Activated naive CD4-positive, alpha-beta T cell treated with anti-CD3 and anti-CD28 coated beads, Interleukin-2, amount 50 U/mL, for 16 hours (primary cell): Measurements from ENCODE around the gene TOGARAM1.

ENCODE experiments used
- DNase-seq: peaks from one replicate; pipeline ENCODE4 v3.0.0-alpha.2; 2020

TOGARAM1 gene, protein sequence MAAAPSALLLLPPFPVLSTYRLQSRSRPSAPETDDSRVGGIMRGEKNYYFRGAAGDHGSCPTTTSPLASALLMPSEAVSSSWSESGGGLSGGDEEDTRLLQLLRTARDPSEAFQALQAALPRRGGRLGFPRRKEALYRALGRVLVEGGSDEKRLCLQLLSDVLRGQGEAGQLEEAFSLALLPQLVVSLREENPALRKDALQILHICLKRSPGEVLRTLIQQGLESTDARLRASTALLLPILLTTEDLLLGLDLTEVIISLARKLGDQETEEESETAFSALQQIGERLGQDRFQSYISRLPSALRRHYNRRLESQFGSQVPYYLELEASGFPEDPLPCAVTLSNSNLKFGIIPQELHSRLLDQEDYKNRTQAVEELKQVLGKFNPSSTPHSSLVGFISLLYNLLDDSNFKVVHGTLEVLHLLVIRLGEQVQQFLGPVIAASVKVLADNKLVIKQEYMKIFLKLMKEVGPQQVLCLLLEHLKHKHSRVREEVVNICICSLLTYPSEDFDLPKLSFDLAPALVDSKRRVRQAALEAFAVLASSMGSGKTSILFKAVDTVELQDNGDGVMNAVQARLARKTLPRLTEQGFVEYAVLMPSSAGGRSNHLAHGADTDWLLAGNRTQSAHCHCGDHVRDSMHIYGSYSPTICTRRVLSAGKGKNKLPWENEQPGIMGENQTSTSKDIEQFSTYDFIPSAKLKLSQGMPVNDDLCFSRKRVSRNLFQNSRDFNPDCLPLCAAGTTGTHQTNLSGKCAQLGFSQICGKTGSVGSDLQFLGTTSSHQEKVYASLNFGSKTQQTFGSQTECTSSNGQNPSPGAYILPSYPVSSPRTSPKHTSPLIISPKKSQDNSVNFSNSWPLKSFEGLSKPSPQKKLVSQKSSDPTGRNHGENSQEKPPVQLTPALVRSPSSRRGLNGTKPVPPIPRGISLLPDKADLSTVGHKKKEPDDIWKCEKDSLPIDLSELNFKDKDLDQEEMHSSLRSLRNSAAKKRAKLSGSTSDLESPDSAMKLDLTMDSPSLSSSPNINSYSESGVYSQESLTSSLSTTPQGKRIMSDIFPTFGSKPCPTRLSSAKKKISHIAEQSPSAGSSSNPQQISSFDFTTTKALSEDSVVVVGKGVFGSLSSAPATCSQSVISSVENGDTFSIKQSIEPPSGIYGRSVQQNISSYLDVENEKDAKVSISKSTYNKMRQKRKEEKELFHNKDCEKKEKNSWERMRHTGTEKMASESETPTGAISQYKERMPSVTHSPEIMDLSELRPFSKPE (N-terminal part only)

DNA sequence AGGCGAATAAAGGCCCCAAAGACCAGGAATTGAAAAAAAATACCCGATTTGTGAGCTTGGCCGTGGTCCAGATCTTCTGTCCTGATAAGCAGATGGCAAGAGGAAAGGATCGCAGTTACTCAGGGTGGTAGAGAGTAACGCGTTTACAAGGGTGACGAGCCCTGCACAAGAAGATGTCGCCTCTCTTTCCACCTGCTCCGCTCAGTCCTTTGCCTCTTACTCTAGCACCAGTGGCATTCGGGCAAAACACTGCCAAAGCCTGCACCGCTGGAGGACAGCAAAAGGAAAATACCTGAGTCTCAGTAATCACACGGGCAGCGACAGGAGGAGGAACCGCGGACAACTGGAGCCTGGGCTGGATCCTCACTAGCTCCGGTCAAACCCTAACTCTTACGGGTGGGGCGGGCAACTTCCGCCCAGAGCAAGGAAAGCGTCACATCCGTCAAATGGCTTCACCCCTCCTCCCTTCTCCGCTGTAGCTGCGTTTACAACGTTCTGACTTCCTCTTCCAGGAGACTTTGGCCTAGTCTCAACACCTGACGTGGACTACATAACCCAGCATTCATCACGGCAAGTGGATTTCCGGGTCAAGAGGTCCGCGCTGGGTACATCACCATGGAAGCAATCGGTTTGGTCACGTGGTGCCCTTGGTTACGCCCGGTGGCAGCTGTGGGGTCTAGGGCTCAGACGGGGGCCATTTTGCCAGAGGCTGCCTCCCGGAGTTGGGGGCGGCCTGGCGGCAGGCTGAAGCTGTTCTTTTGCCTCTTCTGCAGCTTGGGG, at the start of gene TOGARAM1, which contains the start of gene KLHL28:
Gene TOGARAM1, plus strand, starts transcription at position 637 of the 780 bp plus-strand sequence. CDS start 232 bp downstream, outside the sequence.
Gene KLHL28, minus strand, starts transcription at position 394 of the 780 bp plus-strand sequence. CDS start 16,019 bp downstream, outside the sequence.
- DNase-seq: peak; percentile 93

DNA sequence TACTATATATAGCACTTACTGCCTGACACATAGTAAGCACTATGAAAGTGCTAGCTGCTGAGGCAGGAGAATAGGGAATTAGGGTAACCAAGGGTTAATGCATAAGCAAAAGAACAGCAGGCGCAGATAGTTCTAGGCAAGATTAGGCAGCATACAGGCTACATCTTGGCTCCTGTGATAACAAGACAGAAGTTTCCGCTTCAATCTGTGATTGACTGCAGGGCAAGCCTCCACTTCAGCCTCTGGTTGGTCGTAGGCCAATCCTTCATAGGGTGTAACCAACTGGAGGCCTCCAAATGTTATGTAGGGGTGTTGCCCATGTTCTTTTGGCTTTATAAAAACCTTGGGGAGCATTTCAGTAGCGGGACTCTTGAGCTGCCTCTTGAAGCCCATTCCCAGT, 47.1 kb upstream of the TOGARAM1 start:
- no peak for DNase-seq

DNA sequence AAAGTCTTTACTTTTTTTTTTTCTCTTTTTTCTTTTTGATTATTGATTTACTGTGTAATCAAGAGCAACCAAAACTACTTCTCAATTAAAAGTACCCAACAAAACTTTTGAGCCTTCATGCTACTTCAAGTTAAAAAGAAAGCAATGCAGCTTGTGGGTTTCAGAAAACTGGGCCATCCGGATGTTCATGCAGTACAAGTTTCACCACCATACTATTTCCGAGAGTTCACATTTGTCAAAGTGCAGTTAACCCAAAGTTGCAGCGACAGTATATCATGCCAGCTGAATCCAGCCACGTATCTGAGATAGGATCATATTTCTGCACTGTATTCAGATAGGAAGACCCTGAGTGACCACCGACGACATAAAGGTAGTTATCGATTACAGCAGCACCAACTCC, 33.2 kb upstream of the TOGARAM1 start:
- DNase-seq: no peak

DNA sequence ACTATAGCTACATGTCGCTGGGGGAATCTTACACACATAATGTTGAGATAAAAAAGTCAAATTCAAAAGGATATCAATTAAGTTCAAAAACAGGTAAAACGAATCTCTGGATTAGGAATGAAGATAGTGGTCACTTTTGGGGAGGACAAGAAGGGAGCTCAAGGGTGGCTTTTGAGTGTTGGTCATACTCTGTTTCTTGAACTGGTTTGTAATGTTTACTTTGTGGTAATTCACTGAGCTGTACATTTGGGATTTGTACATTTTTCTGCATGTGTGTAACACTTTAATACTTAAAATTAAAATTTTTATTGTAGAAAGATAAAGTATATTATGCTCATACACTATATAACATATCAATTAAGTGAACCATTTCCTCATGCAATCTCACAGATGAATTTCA, 26.8 kb upstream of the TOGARAM1 start:
- no peak for DNase-seq

DNA sequence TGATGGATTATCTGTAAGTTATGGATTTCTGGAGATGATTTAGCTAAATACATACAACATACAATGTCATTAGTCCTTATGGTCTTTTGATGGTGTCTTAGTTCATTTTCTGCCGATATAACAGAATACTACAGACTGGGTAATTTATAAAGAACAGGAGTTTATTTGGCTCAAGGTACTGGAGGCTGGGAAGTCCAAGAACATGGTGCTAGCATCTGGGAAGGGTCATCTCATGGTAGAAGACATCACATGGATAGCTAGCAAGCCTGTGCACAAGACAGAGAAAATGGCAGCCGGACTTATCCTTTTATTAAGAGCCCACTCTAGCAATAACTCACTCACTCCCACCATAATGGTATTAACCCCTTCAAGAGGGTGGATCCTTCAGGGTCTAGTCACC, 24.4 kb upstream of the TOGARAM1 start:
- no peak for DNase-seq

DNA sequence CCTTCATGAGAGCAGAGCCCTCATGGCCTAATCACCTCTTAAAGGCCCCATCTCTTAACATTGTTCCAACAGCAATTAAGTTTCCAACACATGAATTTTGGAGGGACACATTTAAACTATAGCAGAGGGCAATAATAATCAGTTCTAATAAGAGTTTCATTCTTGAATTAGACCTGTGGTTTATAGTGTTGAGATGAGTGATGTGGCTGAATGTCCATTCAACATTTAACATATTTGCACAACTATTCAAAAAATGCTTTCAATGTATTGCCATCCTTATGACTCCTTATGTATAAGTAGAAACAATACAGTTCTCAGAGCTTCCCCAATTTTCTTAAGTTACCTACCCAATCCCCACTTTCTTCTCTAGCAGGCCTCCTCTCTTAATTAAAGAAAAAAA, 21.8 kb upstream of the TOGARAM1 start:
- no peak for DNase-seq

DNA sequence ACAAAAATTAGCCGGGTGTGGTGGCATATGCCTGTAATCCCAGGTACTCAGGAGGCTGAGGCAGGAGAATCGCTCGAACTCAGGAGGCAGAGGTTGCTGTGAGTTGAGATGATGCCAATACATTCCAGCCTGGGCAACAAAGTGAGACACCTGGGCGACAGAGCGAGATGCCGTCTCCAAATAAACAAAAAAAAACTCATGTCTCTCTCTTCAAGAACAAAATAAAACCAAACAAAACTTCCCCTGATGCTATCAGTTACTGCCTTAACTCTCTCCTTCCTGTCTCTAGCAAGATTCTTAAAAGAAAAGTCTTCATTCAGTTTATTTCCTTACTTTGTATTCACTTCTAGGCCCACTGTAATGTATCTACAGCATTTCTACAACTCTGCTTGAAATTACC, 21.0 kb upstream of the TOGARAM1 start:
- no peak for DNase-seq

DNA sequence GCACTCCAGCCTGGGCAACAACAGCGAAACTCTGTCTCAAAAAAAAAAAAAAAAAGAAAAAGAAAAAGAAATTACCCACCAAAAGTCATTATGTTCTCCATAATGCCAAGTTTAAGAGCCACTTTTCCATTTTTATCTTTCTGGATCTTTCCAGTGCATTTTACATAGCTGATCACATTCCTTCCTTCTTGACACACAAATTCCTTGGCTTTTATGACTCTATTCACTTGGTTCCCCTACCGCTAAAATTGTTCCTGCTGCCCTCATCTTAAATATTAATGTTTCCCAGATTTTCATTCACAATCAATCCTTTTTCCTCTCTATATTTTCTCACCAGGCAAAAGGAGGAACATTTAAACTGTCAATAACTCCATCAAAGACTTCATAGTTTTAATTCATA, 20.4 kb upstream of the TOGARAM1 start:
- DNase-seq: no peak

DNA sequence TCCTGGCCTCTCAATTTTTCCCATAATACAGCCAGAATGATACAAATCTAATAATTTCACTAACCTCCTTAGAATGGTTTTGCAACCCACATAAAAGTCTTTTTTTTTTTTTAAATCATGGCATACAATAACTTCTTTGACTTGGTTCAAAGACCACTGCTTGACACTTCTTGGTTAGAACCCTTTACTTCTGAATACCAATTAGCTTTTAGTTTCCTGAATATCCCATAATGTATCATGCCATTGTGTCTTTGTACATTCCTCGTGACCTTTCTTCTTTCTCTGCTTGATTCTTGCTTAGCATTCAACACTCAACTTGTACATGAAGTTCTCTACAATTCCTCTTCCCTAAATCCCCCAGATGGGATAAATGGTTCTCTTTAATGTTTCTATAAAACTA, 19.6 kb upstream of the TOGARAM1 start:
- DNase-seq: no peak

DNA sequence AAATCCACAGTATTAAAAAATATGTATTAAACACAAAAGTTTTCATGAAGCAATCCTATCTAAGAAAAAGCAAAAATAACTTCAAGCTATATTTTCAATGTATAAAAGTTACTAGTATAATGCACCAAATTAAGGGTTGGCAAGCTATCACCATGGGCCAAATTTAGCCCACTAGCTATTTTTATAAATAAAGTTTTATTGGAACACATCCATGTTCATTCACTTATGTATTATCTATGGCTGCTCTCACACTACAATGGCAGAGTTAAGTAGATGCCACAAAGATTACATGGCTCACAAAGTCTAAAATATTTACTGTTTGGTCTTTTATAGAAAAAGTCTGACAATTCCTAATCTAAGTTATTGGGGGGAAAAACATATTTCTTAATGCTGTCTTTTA, 17.9 kb upstream of the TOGARAM1 start:
- DNase-seq: no peak

DNA sequence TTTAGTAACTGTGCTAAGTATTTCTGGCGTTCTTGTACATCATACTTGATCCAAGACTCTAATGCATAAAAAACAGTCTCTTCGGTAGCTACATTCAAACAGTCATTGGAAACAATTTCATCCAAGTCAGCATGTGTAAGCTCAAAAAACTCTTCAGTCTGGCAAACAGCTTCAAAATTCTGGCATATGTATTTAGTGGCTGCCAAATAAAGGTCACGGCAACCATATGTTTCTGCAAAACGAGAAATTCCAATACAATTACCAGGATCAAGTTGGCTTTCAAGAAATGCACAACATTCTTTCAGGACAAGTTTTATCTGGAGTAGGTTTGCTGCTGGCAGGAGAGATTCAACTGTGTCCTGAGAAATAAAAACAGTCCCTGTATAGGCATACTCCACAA, 16.7 kb upstream of the TOGARAM1 start:
- no peak for DNase-seq

DNA sequence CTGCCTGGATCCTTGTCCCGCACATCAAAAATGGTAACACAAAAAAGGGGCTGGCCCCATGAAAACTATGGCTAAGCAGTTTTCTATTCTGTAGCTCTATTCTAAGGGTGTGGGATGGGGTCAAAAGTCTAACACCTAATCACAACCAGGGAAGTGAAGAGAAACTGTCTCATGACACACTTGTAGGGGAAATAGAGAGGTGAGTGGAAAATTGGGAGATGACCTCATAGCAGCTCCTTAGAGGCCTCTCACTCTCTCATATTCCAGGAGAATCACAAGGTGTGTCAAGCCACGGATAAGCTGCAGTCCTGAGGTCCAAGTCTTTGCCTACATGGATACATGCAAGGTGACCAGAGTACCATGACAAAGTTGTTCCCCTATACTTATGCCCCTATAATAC, 10.9 kb upstream of the TOGARAM1 start:
- no peak for DNase-seq

DNA sequence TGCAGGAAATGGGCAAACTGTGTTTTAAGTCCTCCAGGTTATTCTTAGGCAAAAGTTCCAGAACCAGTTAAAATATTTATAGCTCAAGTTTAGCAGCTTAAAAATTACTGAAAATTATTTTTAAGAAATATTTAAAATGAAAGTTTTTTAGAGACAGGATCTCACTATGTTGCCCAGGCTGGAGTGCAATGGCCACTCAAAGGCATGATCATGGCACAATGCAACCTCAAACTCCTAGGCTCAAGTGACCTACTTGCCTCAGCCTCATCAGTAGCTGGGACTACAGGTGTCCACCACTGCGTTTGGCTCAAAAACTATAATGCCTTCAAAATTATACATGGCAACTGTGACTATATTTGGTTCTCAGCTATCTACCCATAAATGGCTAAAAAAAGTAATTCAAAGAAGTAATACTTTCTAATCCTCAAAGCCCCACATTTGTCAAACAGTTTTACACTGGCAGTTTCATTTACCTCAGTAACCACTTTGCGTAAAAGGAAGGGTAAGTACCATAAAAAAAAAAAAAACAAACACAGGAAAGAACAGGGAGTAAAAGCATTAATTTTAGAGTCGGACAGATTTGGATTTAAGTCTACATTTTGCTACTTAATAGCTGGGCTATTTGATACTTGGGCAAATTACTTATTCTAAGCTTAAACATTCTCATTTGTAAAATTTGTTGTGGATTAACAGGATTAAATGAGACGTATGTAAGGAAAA, 9.4 kb upstream of the TOGARAM1 start:
- DNase-seq: no peak

DNA sequence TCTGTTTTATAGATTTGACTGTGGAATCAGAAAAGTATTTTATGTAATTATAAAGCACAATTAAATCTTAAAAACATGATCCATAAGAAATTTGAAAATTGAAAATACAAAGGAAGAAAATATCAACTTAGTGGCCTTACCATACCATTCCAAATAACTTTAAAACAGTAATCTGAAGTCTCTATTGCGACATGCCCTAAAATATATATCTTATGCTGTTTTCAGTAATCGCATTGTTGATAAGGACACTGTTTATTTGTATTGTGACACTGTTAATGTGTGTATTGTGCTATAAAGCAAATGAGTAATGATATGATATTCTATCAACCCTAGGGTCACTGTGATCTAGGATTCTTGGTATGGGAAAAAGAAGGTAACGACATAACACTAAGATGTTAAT, 7.2 kb upstream of the TOGARAM1 start:
- DNase-seq: no peak

DNA sequence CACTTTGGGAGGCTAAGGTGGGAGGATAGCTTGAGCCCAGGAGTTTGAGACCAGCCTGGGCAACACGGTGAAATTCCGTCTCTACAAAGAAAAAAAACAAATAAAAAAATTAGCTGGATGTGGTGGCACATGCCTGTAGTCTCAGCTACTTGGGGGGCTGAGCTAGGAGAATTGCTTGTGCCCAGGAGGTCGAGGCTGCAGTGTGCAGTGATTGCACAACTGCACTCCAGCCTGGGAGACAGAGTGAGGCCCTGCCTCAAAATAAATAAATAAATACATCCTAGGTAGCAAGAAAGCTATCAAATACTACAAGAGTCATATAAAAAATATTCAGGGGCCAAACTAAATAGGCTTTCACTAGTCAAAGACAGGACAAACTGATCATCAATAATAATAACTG, 6.5 kb upstream of the TOGARAM1 start:
- no peak for DNase-seq

DNA sequence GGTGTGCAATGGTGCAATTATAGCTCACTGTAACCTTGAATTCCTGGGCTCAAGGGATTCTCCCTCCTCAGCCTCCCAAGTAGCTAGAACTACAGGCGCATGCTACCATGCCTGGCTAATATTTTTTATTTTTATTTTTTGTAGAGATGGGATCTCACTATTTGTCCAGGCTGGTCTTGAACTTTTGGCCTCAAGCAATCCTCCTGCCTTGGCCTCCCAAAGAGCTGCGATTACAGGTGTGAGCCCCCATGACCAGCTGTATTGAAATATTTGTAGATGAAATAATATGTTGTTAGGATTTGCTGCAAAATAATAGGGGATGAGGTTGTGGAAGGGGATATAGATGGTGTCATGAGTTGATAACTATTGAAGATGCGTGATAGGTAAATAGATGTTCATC, 5.1 kb upstream of the TOGARAM1 start:
- DNase-seq: no peak

DNA sequence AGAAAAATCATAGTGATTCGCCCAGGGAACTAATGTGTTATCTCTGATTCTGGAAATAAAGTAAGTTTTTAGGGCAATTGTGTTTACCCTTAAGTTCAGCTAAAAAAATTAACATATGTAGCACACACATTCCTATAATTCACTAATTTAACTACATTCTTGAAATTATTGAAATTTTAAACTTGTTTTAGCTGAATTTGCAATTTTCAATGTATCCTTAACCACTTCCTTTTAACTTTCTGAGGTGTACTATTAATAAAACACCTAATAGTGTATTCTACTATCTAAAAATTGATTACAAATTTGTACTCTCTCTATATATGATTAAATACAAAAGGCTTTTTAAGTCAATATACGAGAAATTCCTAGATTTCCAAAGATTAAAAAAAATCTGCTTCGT, 2.5 kb upstream of the TOGARAM1 start:
- no peak for DNase-seq

DNA sequence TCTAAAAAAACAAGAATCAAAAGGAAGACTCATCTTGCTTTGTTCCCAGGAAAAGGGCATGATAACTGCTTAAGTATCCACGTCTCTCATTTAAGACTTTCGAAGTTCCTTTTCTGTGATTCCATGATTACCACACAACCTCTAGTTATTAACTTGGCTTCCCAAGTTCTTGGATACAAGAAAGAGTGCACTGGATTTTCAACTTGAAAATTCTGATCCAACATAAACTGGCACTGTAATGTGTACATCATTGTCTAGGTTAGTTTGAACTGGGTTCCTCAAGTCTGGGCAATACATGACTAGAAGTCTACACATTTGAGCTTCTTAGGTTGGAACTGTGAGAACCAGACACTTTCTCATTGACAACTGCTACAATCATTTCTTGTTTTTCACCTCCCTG, 1.8 kb upstream of the TOGARAM1 start:
- no peak for DNase-seq

DNA sequence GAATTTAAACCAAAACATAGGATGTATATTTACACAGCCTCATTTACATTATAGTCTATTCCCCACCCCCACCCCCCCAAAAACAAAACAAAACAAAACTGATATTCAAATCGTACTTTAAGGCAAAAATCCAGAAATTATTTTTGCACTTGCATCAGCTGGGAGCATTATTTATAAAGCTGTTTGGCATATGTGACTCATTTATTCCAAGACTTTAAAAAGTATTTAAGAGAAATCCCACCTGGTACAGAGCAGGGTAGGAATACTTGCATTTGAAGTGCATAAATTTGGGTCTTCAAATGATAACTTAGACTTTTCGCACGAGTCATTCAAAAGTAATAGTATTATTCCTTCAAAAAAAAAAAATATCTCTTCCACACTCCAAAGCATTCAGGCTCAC, 1.3 kb upstream of the TOGARAM1 start:
- DNase-seq: no peak

DNA sequence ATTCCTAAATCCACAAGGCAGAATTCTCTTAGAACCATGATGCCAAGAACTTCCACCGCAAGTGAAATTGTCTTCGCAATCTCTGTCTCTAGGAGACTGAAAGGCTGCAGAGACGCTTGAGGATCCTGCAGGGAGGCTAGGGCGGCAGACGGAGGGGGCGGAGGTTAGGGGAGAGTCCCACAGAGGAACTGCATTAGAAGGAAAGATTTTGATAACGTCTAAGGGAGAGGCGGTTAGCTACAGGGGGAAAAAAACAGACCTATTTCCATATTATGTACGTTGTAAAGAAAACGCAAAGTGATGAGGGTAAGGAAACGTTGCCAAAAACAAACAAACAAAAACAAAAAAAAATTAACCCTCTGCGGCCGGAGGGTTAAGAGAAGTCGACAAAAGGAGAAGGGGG, 838 bp upstream of the TOGARAM1 start:
- peak; percentile 61 for DNase-seq

DNA sequence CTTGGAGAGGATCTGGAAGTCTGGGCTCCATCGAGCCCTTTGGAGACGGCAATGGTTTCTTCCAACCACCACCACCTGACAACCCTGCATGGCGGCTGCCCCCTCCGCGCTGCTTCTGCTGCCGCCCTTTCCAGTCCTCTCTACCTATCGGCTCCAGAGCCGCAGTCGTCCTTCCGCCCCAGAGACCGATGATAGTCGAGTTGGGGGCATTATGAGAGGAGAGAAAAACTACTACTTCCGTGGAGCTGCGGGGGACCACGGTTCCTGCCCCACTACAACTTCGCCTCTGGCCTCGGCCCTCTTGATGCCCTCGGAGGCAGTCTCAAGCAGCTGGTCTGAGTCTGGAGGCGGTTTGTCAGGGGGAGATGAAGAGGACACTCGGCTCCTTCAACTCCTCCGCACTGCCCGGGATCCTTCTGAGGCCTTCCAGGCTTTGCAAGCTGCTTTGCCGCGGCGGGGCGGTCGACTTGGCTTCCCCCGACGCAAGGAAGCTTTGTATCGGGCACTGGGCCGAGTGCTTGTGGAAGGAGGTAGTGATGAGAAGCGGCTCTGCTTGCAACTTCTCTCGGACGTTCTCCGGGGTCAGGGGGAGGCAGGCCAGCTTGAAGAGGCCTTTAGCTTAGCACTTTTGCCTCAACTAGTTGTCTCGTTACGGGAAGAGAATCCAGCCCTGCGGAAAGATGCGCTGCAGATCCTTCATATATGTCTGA, 499 bp downstream of the TOGARAM1 start:
- DNase-seq: peak; percentile 18
